ENCODE results near the gene PRG2. TPM values are rescaled to one million over a fixed set of nuclear protein-coding genes. Genes with fewer than 3 reads are reported as not detected.
A peak's percentile ranks its signal among the peaks of the same experiment; 100 is the strongest.

PRG2 gene
- total RNA-seq, 1 donor from 2014 or later = not detected

DNA sequence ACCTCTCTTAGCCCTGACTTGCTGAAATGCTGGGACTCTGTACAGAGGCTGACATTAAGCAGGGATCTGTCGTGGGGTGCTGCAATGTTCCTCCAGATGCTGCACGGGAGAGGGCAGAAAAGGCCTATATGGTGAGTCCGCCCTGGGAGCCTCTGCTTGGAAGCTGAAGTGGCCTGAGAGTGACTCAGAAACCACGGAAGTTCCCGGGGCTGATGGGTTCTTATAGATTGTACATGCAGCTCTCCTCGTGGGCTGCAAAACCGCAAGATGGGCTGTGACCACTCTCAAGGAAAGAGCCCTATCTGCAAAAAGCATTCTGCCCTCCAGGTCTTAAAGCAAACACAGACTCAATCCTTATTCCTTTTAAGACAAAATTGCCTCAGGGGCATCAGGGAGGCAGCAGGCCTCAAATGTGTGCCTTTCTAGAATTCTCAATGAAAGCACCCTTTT, 42.3 kb upstream of the PRG2 start:
- intact Hi-C loops (cut with DNase I) = no loop called here
- Histone ChIP-seq H3K9me3 (no peaks in the 10 kb centered on the region), H3K27me3 (no peaks in the 10 kb centered on the region), H3K4me1 (peaks cover 40% of the 10 kb centered on the region), H3K4me3 (no peak overlapping the region), H3K36me3 (no peaks in the 10 kb centered on the region), H3K27ac (peak overlapping the region; percentile 66)
- TF ChIP-seq, protein P1, sequence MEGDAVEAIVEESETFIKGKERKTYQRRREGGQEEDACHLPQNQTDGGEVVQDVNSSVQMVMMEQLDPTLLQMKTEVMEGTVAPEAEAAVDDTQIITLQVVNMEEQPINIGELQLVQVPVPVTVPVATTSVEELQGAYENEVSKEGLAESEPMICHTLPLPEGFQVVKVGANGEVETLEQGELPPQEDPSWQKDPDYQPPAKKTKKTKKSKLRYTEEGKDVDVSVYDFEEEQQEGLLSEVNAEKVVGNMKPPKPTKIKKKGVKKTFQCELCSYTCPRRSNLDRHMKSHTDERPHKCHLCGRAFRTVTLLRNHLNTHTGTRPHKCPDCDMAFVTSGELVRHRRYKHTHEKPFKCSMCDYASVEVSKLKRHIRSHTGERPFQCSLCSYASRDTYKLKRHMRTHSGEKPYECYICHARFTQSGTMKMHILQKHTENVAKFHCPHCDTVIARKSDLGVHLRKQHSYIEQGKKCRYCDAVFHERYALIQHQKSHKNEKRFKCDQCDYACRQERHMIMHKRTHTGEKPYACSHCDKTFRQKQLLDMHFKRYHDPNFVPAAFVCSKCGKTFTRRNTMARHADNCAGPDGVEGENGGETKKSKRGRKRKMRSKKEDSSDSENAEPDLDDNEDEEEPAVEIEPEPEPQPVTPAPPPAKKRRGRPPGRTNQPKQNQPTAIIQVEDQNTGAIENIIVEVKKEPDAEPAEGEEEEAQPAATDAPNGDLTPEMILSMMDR (IDR thresholded peaks at IDR 0.05) = no peak
- peak; percentile 61 for ATAC-seq
- DNase-seq = no peak

DNA sequence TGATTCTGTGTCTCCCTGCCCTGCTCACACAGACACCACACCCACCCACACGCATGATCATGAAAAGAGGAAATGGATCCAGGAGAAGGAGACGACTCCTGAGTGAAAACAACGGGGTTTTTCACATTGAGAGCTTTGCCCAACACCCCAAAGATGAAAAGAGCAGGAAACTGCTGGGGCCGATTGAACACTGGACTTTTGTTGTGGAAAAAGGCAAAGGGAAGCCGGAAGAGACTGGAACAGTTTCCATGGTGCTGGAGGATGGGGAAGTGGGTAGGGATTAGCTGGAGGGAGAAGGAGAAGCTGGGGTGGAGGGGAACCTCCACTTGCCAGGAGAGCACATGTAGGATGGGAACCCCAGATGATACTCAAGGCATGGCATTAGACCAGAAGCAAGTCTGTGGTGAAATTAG, 41.7 kb upstream of the PRG2 start:
- Histone ChIP-seq H3K27ac (peak overlapping the region; percentile 61), H3K36me3 (no peaks in the 10 kb centered on the region), H3K27me3 (no peaks in the 10 kb centered on the region), H3K4me1 (peaks cover 40% of the 10 kb centered on the region), H3K4me3 (no peak overlapping the region), H3K9me3 (no peaks in the 10 kb centered on the region)
- DNase-seq (no peak), ATAC-seq (peak; percentile 40)
- TF ChIP-seq, protein P1 (IDR thresholded peaks at IDR 0.05) = no peak
- intact Hi-C loops (cut with DNase I) = no loop called here

DNA sequence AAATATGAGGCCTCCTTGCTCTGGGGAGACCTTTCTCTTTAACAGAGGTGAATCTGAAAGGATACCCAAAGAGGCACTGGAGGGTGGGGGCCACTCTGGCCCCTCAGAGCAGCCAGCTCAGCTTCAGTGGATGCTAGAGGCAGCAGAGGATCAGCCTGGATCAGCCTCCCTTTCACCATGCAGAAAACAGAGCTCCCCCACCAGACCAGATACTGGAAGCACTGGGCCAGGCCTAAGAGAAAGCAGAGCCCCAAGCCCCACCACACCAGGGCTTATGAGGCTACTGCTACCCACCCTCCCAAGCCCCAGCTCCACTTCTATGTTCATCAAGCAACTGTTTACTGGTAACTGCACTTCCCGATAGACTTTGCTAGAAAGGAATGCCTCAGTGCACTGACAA, 40.5 kb upstream of the PRG2 start:
- intact Hi-C loops (cut with DNase I) = no loop called here
- TF ChIP-seq, protein P1 (IDR thresholded peaks at IDR 0.05) = no peak
- ATAC-seq = no peak
- no peak overlapping the region for H3K27ac ChIP-seq
- H3K36me3 ChIP-seq = no peaks in the 10 kb centered on the region
- no peaks in the 10 kb centered on the region for H3K9me3 ChIP-seq
- H3K4me3 ChIP-seq = no peak overlapping the region
- DNase-seq = no peak
- H3K4me1 ChIP-seq = peaks cover 47% of the 10 kb centered on the region
- no peaks in the 10 kb centered on the region for H3K27me3 ChIP-seq

DNA sequence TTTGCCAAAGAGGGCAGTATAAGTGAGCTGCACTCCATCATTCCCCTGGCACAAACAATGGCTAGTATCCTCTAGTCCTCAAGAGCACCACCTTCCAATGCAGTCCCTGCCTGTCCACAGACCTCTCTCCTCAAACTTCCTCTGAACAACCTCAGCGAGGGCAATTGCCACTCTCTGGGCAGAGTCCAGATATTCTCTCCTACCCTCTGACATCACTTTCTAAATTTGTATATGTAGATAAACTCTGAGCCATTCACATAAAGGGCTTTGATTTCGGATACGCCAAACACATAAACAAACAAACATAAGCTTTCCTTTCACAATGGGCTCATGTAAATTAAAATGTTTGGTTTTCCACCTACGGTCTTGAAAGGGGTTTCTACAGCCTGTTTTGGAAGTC, 39.5 kb upstream of the PRG2 start:
- no peaks in the 10 kb centered on the region for H3K9me3 ChIP-seq
- H3K4me3 ChIP-seq = no peak overlapping the region
- no peak for DNase-seq
- intact Hi-C loops (cut with DNase I) = no loop called here
- H3K27me3 ChIP-seq = no peaks in the 10 kb centered on the region
- TF ChIP-seq, protein P1 (IDR thresholded peaks at IDR 0.05) = no peak
- H3K36me3 ChIP-seq = no peaks in the 10 kb centered on the region
- ATAC-seq = no peak
- H3K4me1 ChIP-seq = peaks cover 52% of the 10 kb centered on the region
- no peak overlapping the region for H3K27ac ChIP-seq

DNA sequence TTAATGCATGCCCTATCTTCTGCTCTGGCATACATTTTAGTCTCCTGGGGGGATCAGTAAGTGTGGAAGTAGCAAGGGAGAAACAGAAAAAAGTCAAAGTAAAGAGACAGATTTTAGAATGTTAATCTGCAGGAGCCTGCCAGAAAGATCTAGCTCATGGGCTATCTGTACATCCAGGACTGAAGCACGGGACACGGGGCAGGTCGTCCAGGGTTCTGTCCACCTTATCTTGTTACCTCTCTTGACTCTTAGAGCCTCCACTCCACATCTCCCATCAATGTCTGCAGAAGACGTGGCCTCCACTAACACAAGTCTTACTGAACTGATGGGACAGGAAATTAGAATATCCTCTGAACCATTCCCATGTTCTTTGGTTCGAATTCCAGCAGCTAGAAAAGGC, 38.2 kb upstream of the PRG2 start:
- Histone ChIP-seq H3K27ac (no peak overlapping the region), H3K9me3 (no peaks in the 10 kb centered on the region), H3K36me3 (peaks cover 5% of the 10 kb centered on the region), H3K27me3 (no peaks in the 10 kb centered on the region), H3K4me3 (no peak overlapping the region), H3K4me1 (peaks cover 54% of the 10 kb centered on the region)
- DNase-seq (no peak), ATAC-seq (no peak)
- TF ChIP-seq, protein P1 (IDR thresholded peaks at IDR 0.05) = no peak
- intact Hi-C loops (cut with DNase I) = no loop called here

DNA sequence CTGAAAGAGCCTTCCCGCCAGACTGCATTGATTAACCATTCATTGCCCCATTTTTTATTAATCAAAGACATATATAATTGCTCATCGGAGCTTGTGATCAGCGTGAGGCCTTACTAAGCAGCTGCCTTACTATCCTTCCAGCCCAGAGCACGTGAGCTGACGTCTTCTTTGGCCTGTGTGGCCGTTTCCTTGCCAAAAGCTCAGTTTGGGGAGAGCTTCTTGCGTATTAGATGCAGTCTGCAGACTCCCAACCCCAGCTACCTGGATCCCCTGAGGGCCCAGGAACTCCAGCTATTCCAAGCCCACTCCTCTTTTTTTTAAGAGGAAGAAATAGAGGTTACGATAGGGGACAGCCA, 37.3 kb upstream of the PRG2 start:
- DNase-seq (no peak), ATAC-seq (no peak)
- Histone ChIP-seq H3K9me3 (no peaks in the 10 kb centered on the region), H3K36me3 (peaks cover 11% of the 10 kb centered on the region), H3K27me3 (no peaks in the 10 kb centered on the region), H3K27ac (peak overlapping the region; percentile 94), H3K4me1 (peaks cover 46% of the 10 kb centered on the region), H3K4me3 (no peak overlapping the region)
- TF ChIP-seq, protein P1 (IDR thresholded peaks at IDR 0.05) = no peak
- intact Hi-C loops (cut with DNase I) = no loop called here
